Left ventricle myocardium inferior (tissue), 1 donor: ENCODE measurements around the gene LGALS1. TPM values are rescaled to one million over a fixed set of nuclear protein-coding genes. Genes with fewer than 3 reads are reported as not detected.
A peak's percentile ranks its signal among the peaks of the same experiment; 100 is the strongest.

Experiments used
- DNase-seq: peaks from one replicate; pipeline ENCODE4 v3.0.0-alpha.2; 2020
- H3K27ac ChIP-seq: fragments of 200-600 bp; replicated peaks from 2 replicates; pipeline ENCODE4 v1.8.0; 2021
- H3K27me3 ChIP-seq: fragments of 200-600 bp; 2 replicates; pipeline ENCODE4 v1.8.0; 2021; ENCODE audit warnings: low read depth
- H3K36me3 ChIP-seq: fragments of 200-600 bp; 2 replicates; pipeline ENCODE4 v1.8.0; 2021
- H3K4me1 ChIP-seq: fragments of 200-600 bp; 2 replicates; pipeline ENCODE4 v1.8.0; 2021
- H3K4me3 ChIP-seq: fragments of 200-600 bp; 2 replicates; pipeline ENCODE4 v1.8.0; 2021; ENCODE audit warnings: mild to moderate bottlenecking, moderate library complexity
- H3K9me3 ChIP-seq: fragments of 200-600 bp; replicated peaks from 2 replicates; pipeline ENCODE4 v1.8.0; 2021
- intact Hi-C: fragments of 100-400 bp; cut with micrococcal nuclease; formaldehyde crosslinking; loops from one replicate; pipeline ENCODE4 v1.11.0; 2022
- total RNA-seq: library from RNA; stranded (reverse); fragmentation: NEBNext Ultra II Directional; extraction: Animal tissue kit (Norgen Biotek cat#: 25700); gene quantifications from one replicate; pipeline ENCODE4 v1.2.1, GENCODE V29; 2021
- TF ChIP-seq, protein P1 (sequence below): fragments of 200-600 bp; IDR thresholded peaks from 2 replicates; pipeline ENCODE4 v1.8.0; 2021; ENCODE audit warnings: antibody characterized with exemption, mild to moderate bottlenecking, borderline replicate concordance
- donor health status: DM: no; HTN: yes; CAD: no; lungs with severe emphysema.

Gene LGALS1
- total RNA-seq, 1 donor from 2014 or later, result 843 TPM

DNA sequence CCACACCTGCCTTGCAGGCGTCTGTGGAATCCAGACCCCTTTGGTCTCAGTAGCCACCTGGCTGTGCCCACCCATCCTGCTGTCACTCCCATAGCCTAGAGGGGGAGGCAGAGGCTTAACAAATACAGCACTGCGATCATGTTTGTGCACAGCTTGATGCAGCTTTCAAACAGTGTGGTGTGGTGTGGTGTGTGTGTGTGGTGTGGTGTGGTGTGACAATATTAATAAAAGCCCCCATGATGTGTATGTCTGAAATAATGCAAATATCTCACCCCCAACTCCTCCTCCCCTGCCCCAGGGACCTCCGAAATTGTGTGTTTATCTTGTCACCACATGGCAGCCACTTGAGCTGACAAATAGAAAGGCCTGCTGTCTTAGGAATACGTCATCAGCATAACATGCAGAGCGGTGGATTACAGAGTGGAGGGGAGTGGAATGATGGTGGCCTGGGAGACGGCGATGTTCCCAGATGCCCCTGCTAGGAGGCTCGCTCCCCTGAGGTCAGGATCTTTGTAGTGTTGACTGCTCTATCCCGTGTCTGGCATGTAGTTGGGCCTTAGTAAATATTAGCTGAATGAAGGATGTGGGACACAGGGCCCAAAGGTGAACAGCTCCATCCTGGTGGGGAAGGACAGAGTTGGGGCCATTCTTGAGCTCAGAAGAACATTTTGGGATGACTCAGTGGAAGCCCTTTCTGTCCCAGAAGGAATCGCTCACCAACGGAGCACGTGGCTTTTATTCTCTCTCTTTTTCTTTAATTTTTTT, 14.1 kb upstream of the LGALS1 start:
- no peaks in the 10 kb centered on the region for H3K9me3 ChIP-seq
- peaks cover 52% of the 10 kb centered on the region for H3K4me1 ChIP-seq
- TF ChIP-seq, protein P1, sequence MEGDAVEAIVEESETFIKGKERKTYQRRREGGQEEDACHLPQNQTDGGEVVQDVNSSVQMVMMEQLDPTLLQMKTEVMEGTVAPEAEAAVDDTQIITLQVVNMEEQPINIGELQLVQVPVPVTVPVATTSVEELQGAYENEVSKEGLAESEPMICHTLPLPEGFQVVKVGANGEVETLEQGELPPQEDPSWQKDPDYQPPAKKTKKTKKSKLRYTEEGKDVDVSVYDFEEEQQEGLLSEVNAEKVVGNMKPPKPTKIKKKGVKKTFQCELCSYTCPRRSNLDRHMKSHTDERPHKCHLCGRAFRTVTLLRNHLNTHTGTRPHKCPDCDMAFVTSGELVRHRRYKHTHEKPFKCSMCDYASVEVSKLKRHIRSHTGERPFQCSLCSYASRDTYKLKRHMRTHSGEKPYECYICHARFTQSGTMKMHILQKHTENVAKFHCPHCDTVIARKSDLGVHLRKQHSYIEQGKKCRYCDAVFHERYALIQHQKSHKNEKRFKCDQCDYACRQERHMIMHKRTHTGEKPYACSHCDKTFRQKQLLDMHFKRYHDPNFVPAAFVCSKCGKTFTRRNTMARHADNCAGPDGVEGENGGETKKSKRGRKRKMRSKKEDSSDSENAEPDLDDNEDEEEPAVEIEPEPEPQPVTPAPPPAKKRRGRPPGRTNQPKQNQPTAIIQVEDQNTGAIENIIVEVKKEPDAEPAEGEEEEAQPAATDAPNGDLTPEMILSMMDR, result peak; percentile 54
- H3K4me3 ChIP-seq, result peak overlapping the region; percentile 6
- H3K36me3 ChIP-seq, result peaks cover 12% of the 10 kb centered on the region
- no peaks in the 10 kb centered on the region for H3K27me3 ChIP-seq
- H3K27ac ChIP-seq, result peak overlapping the region; percentile 79
- intact Hi-C loops, result no loop called here
- DNase-seq, result no peak

DNA sequence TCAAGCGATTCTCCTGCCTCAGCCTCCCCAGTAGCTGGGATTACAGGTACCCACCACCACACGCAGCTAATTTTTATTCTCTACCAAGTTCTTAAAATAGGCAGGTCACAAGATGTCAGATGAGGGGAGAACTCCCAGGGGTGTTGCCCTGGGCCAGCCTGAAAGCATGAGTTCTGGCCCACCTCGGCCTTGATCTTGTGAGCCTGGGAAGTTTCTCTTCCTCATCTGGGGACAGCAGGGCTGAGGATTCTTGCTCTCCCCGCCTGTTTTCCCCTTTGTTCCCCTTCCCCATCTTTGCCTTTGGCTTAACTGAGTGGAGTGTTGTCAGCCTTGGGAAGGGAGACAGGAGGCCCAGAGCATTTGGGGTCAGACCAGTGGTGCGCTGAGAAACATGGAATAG, 13.4 kb upstream of the LGALS1 start:
- Histone ChIP-seq H3K9me3 (no peaks in the 10 kb centered on the region), H3K27me3 (no peaks in the 10 kb centered on the region), H3K4me3 (no peak overlapping the region), H3K36me3 (peaks cover 19% of the 10 kb centered on the region), H3K4me1 (peaks cover 52% of the 10 kb centered on the region), H3K27ac (peak overlapping the region; percentile 79)
- intact Hi-C loops, result no loop called here
- TF ChIP-seq, protein P1, result no peak
- DNase-seq, result no peak

DNA sequence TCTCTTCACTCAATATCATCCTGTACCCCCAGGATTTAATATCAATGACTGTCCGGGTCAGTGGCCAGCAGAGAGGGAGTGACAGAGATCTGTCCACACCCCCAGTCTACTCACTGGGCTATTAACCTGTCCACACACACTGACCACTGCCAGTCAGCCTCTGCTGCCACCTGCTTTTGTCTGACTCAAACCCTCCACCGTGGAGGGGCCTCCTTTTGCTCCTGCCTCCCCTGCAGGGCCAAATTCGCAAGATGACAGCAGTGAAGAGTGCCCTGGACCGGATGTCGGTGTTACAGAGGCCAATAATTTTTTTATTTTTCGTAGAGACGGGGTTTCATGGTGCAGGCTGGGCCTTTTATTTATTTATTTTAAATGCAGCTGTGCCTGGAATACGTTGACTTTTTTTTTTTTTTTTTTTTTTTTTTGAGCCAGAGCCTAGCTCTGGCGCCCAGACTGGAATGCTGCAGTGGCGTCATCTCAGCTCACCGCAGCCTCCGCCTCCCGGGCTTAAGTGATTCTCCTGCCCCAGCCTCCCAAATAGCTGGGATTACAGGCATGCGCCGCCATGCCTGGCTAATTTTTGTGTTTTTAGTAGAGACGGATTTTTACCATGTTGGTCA, 11.8 kb upstream of the LGALS1 start:
- no peak for DNase-seq
- H3K36me3 ChIP-seq, result peaks cover 19% of the 10 kb centered on the region
- H3K27ac ChIP-seq, result no peak overlapping the region
- peaks cover 45% of the 10 kb centered on the region for H3K4me1 ChIP-seq
- H3K9me3 ChIP-seq, result no peaks in the 10 kb centered on the region
- intact Hi-C loops, result no loop called here
- H3K27me3 ChIP-seq, result no peaks in the 10 kb centered on the region
- no peak overlapping the region for H3K4me3 ChIP-seq
- TF ChIP-seq, protein P1, result no peak

DNA sequence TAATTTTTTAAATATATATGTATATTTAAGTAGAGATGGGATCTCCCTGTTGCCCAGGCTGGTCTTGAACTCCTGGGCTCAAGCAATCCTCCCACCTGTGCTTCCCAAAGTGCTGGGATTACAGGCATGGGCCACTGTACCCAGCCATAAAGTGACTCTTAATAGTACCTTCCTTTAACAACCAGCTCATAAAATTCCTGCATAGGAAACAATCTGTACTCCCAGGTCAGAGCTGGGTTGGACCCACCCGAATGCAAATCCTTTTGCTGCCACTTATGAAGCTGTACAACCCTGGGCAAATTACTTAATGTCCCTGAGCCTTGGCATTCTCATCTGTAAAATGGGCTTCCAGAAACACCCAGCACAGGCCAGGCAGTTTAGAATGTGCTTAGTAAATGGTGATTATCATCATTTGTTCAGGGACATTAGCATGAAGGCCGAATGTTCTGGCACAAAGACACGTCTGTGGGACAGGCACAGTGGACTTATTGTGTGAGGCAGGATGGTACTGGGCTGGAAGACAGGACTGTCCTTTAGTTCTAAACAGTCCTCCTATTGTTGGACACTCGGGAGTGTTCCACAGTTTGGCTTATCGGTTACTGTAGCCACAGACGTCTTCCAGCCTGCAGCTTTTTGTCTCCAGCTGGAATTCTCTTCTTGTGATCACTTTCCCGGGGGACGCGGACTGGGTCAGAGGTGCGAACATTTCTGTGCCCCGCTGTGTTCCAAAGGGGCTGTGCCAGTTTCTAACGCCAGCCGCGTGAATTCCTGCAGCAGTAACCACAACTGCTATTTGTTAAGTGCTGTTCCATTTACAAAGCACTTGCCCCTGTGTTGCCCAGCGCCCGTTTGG, 11.0 kb upstream of the LGALS1 start:
- Histone ChIP-seq H3K4me3 (no peak overlapping the region), H3K27me3 (no peaks in the 10 kb centered on the region), H3K4me1 (peaks cover 40% of the 10 kb centered on the region), H3K36me3 (peaks cover 19% of the 10 kb centered on the region), H3K27ac (peak overlapping the region; percentile 11), H3K9me3 (no peaks in the 10 kb centered on the region)
- TF ChIP-seq, protein P1, result no peak
- intact Hi-C loops, result no loop called here
- DNase-seq, result no peak

DNA sequence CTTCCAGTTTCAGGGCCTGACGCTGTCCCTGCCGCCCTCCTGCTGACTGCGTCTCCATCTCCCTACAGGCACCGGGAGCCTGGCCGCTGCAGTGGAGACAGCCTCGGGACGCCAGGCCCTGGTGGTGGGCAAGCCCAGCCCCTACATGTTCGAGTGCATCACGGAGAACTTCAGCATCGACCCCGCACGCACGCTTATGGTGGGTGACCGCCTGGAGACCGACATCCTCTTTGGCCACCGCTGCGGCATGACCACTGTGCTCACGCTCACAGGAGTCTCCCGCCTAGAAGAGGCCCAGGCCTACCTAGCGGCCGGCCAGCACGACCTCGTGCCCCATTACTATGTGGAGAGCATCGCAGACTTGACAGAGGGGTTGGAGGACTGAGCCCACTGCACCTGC, 9.9 kb upstream of the LGALS1 start:
- H3K4me1 ChIP-seq, result peaks cover 30% of the 10 kb centered on the region
- no peaks in the 10 kb centered on the region for H3K9me3 ChIP-seq
- TF ChIP-seq, protein P1, result no peak
- intact Hi-C loops, result no loop called here
- H3K4me3 ChIP-seq, result no peak overlapping the region
- H3K27me3 ChIP-seq, result no peaks in the 10 kb centered on the region
- H3K36me3 ChIP-seq, result peaks cover 19% of the 10 kb centered on the region
- no peak for DNase-seq
- peak overlapping the region; percentile 11 for H3K27ac ChIP-seq
